ENCODE data around the gene RNF225.

DNA sequence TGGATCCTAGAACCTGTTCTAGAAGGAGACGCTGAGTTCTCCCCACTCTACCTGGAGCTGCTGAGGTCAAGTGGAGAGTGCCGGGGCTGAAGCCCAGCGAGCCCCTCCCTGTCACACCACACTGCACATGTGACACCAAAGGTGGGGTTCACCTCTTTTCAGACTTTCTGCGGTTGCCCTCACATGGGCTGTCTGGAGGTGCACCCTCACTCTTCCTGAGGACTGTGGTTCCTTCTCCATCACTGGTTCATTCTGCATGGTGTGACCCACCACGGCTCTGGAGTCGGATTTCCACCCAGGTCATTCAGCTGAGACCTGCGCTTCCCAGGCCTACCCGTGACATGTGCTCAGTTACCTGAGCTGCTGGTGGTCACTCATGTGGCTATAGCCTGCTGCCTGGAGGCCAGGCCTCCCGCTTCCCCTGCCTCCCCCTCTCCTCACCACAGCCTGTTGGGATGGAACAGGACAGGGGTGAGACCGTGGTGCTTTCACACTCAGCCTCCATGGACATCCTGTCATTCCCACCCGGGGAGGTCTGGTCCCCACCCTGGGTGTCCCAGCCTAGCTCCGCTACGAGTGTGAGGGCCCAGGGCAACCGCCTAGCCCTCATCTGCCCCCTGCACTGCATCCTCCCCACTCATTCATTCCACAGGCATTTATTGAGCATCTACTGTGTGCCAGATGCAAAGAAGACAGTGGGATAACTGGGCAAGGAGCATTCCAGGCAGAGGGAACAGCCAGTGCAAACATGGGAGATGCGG, 41.6 kb upstream of the RNF225 start:
- no peak for TF ChIP-seq POLR2A (IDR thresholded peaks at IDR 0.05; ENCODE audit: low read length)
- no peak for TF ChIP-seq GATA1 (IDR thresholded peaks at IDR 0.05; ENCODE audit: low read depth, low read length)

All from erythroblast (primary cell).